ENCODE results near the gene LGALS4.
"Not testable (repeated sequence)": the region's sequence is repeated elsewhere in the genome, so short reads cannot be mapped to it uniquely, and the experiment has no call there.

Gene LGALS4

DNA sequence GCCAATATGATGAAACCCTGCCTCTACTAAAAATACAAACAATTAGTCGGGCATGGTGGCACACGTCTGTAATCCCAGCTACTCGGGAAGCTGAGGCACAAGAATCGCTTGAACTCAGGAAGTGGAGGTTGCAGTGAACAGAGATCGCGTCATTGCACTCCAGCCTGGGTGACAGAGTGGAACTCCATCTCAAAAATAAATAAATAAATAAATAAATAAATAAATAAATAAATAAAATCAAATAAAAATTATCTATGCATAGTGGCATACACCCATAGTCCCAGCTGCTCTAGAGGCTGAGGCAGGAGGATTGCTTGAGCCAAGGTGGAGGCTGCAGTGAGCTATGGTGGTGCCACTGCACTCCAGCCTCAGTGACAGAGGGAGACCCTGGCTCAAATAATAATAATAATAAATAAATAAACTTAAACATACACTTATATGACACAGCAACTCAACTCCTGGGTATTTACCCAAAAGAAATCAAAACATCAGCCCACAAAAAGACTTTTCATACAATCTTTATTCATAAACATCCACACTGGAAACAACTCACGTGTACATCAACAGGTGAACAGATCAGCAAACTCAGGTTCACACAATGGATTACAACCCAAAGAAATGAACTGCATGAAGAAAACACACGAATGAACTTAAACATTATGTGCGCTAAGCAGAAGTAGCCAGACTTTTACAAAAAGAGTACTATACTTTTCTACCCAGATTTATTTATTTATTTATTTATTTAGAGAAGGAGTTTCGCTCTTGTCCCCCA is 46.3 kb downstream of the LGALS4 start:
- no peak for DNase-seq

DNA sequence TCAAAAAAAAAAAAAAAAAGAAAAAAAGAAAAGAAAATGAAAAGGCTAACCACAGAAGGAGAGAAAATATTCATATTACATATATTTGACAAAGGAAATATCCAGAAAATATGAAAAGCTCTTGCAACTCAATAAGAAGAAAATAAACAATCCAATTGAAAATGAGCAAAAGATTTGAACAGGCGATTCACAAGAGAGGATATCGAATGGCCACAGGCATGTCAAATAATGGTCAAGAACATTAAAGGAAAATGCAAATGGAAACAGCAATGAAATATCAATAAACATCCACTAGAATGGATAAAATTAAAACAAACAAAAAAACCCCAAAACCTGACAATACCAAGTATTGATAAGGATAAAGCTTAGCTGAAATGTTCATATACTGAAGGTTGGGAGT is 47.5 kb downstream of the LGALS4 start:
- no peak for DNase-seq

DNA sequence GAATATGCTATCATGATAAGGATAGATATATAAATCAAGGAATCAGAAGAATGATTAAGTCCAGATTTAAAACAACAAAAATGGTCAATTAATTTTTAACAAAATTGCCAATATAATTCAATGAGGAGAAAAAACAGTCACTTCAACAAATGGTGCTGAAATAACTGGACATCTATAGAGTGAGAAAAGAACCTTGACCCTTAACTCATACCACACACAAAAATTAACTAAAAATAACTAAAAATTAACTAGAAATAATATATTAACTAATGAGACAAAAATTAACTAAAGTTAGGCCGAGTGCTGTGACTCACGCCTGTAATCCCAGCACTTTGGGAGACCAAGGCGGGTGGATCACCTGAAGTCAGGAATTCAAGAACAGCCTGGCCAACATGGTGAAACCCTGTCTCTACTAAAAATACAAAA is 48.9 kb downstream of the LGALS4 start:
- DNase-seq: no peak

DNA sequence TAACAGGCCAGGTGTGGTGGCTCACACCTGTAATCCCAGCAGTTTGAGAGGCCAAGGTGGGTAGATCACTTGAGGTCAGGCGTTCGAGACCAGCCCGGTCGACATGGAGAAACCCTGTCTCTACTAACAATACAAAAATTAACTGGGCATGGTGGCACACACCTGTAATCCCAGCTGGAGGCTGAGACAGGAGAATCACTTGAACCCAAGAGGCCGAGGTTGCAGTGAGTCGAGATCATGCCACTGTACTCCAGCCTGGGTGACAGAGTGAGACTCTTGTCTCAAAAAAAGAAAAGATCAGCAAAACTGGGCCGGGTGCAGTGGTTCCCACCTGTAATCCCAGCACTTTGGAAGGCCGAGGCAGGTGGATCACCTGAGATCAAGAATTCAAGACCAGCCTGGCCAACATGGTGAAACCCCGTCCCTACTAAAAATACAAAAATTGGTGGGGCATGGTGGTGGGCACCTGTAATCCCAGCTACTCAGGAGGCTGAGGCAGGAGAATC is 50.8 kb downstream of the LGALS4 start:
- not testable (repeated sequence) for DNase-seq

DNA sequence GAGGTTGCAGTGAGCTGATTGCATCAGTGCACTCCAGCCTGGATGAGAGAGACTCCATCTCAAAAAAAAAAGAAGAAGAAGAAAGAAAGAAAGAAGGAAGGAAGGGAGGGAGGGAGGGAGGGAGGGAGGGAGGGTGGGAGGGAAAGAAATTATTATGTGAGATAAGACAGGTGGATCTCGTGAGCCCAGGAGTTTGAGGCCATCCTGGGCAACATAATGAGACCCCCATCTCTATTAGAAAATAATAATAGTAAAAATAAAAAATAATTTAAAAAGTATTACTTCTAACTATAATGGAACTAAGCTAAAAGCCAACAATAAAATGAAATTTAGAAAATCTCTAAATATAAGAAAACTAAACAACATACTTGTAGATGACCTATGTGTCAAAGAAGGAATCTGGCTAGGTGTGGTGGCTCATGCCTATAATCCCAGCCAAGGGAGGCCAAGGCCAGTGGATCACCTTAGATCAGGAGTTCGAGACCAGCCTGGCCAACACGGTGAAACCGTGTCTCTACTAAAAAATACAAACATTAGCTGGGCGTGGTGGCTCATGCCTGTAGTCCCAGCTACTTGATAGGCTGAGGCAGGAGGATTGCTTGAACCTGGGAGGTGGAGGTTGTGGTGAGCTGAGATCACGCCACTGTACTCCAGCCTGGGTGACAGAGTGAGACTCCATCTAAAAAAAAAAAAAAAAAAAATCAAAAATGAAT is 51.8 kb downstream of the LGALS4 start:
- DNase-seq: not testable (repeated sequence)

DNA sequence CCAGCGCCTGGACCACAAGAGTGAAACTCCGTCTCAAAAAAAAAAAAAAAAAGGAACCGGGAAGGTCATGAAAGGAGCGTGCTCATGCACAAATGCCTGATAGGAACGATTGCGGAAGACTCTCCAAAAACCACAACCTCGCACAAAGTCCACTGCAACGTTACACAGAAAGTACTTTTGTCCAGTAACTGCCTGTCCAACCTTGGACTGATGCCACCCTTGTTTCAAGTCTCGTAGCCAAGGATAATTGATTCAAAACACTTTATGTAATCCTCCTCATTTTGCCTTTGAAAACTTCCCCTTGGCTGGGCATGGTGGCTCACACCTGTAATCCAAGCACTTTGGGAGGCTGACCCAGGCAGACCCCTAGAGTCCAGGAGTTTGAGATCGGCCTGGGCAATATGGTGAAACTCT is 53.1 kb downstream of the LGALS4 start:
- no peak for DNase-seq

DNA sequence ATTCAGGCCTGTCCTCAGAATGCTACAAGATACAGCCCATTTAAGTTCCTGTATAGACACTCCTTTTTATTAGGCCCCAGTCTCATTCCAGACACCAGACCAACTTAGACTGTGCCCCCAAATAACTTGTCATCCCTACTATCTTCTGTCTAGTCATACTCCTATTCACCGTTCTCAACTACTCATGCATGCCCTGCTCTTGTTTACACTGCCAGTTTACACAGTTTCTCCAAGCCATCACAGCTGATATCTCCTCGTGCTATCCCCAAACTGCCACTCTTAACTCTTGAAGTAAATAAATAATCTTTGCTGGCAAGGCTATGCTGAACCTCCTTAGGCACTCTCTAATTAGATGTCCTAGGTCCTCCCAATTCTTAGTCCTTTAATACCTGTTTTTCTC is 58.5 kb downstream of the LGALS4 start:
- DNase-seq: not testable (repeated sequence)

DNA sequence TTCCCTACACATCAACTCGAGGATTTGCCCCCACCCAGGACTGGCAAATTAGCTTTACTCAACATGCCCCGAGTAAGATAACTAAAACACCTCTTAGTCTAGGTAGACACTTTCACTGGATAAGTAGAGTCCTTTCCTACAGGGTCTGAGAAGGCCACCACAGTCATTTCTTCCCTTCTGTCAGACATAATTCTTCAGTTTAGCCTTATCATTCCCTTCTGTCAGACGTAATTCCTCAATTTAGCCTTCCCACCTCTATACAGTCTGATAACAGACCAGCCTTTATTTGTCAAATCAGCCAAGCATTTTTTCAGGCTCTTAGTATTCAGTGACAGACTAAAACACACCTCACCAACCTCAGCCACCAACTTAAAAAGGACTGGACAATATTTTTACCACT is 59.0 kb downstream of the LGALS4 start:
- not testable (repeated sequence) for DNase-seq

Data from CD4-positive, alpha-beta T cell treated with Interleukin-4 for 1 hour (primary cell).